Activated CD4-positive, CD25-positive, alpha-beta regulatory T cell treated with anti-CD3 and anti-CD28 coated beads, Interleukin-2, amount 50 U/mL, for 24 hours (primary cell): Measurements from ENCODE around the gene UMAD1.
A peak's percentile ranks its signal among the peaks of the same experiment; 100 is the strongest.

ENCODE experiments used
- ATAC-seq, 2 donors: fragments of 150-1000 bp; cut with Tn5 transposase; one replicate each; pipeline ENCODE4 v1.10.0; 2021; ENCODE audit warnings: mild to moderate bottlenecking in 1 of 2, moderate library complexity in 1 of 2

UMAD1 gene

GRCh38 chr7:7768977-7769709, 128.6 kb downstream of the UMAD1 start:
- no peak for ATAC-seq

- no peak for ATAC-seq
Measured at GRCh38 chr7:7769710-7770627, 129.4 kb downstream of the UMAD1 start.

- no peak for ATAC-seq
Measured at GRCh38 chr7:7771452-7771851, 130.9 kb downstream of the UMAD1 start.

GRCh38 chr7:7772397-7772821, 131.9 kb downstream of the UMAD1 start:
- peak; percentile 35 to 38 for ATAC-seq

GRCh38 chr7:7773334-7774309, 133.1 kb downstream of the UMAD1 start:
- no peak for ATAC-seq

GRCh38 chr7:7779888-7780287, 139.3 kb downstream of the UMAD1 start:
- no peak for ATAC-seq

- no peak for ATAC-seq
Measured at GRCh38 chr7:7783001-7783400, 142.4 kb downstream of the UMAD1 start.

GRCh38 chr7:7785344-7785973, 144.9 kb downstream of the UMAD1 start:
- ATAC-seq = no peak

- ATAC-seq = no peak
Measured at GRCh38 chr7:7786595-7786994, 146.0 kb downstream of the UMAD1 start.

- ATAC-seq = peak; percentile 91 to 97
Measured at GRCh38 chr7:7789551-7789988, 149.0 kb downstream of the UMAD1 start.

GRCh38 chr7:7790041-7790741, 149.6 kb downstream of the UMAD1 start:
- no peak for ATAC-seq

GRCh38 chr7:7791523-7791922, 151.0 kb downstream of the UMAD1 start:
- ATAC-seq = no peak

GRCh38 chr7:7792056-7792455, 151.5 kb downstream of the UMAD1 start:
- ATAC-seq = no peak

GRCh38 chr7:7793249-7793648, 152.7 kb downstream of the UMAD1 start:
- no peak for ATAC-seq

GRCh38 chr7:7793921-7794320, 153.4 kb downstream of the UMAD1 start:
- ATAC-seq = no peak

GRCh38 chr7:7795203-7795602, 154.7 kb downstream of the UMAD1 start:
- no peak for ATAC-seq

- ATAC-seq = no peak
Measured at GRCh38 chr7:7795630-7796121, 155.1 kb downstream of the UMAD1 start.

- ATAC-seq = no peak
Measured at GRCh38 chr7:7798510-7798909, 158.0 kb downstream of the UMAD1 start.

- no peak for ATAC-seq
Measured at GRCh38 chr7:7799138-7799537, 158.6 kb downstream of the UMAD1 start.

GRCh38 chr7:7802531-7802930, 162.0 kb downstream of the UMAD1 start:
- ATAC-seq = no peak

GRCh38 chr7:7803715-7804178, 163.2 kb downstream of the UMAD1 start:
- ATAC-seq = no peak
